ENCODE measurements around the gene NFU1. TPM values are rescaled to one million over a fixed set of nuclear protein-coding genes. Genes with fewer than 3 reads are reported as not detected.
A peak's percentile ranks its signal among the peaks of the same experiment; 100 is the strongest.
"Not testable (repeated sequence)": the region's sequence is repeated elsewhere in the genome, so short reads cannot be mapped to it uniquely, and the experiment has no call there.

Gene NFU1
- total RNA-seq, 1 donor from 2014 or later: 29.3 TPM

GRCh38 chr2:69381337-69381737 is 55.9 kb downstream of the NFU1 start:
- Mint-ChIP-seq H3K27me3 (ENCODE audit: insufficient read depth) (no peaks in the 10 kb centered on the region), H3K27ac (peak overlapping the region; percentile 65), H3K9me3 (no peaks in the 10 kb centered on the region), H3K4me3 (no peak overlapping the region), H3K4me1 (ENCODE audit: low read depth) (peaks cover 49% of the 10 kb centered on the region), H3K36me3 (ENCODE audit: low read depth) (peaks cover 17% of the 10 kb centered on the region)
- intact Hi-C loops (cut with micrococcal nuclease): no loop called here
- no peak for DNase-seq (ENCODE audit: low spot score)

GRCh38 chr2:69380072-69380917 is 56.9 kb downstream of the NFU1 start:
- Mint-ChIP-seq H3K36me3 (ENCODE audit: low read depth) (peaks cover 19% of the 10 kb centered on the region), H3K9me3 (no peaks in the 10 kb centered on the region), H3K4me1 (ENCODE audit: low read depth) (peaks cover 46% of the 10 kb centered on the region), H3K27ac (peak overlapping the region; percentile 1), H3K4me3 (no peak overlapping the region), H3K27me3 (ENCODE audit: insufficient read depth) (no peaks in the 10 kb centered on the region)
- intact Hi-C loops (cut with micrococcal nuclease): no loop called here
- no peak for DNase-seq (ENCODE audit: low spot score)

DNA sequence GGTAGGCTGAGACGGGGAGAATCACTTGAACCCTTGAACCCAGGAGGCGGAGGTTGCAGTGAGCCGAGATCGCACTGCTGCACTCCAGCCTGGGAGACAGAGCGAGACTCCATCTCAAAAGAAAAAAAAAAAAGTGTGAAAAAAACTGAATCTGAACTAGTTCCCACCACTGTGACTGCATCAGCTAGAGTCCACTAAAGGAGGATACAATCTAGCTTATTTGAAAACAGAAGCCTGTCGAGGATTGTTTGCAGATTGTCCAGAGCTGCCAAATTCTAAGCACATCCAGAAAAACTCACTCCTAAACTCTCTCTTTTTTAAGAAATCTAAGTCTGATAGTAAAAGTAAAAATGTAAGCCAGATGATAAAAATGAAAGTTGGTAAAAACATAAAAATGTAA is 60.8 kb downstream of the NFU1 start:
- intact Hi-C loops (cut with micrococcal nuclease): loop anchor here (1.0 to 5.0 kb wide), 2 partner anchors 191 to 338 kb away; no protein-coding TSS in a partner anchor
- H3K4me3 Mint-ChIP-seq: no peak overlapping the region
- H3K27me3 Mint-ChIP-seq (ENCODE audit: insufficient read depth): no peaks in the 10 kb centered on the region
- no peaks in the 10 kb centered on the region for H3K9me3 Mint-ChIP-seq
- peaks cover 14% of the 10 kb centered on the region for H3K36me3 Mint-ChIP-seq (ENCODE audit: low read depth)
- no peak for DNase-seq (ENCODE audit: low spot score)
- no peak overlapping the region for H3K27ac Mint-ChIP-seq
- peaks cover 18% of the 10 kb centered on the region for H3K4me1 Mint-ChIP-seq (ENCODE audit: low read depth)

- H3K9me3 Mint-ChIP-seq: no peaks in the 10 kb centered on the region
- peaks cover 11% of the 10 kb centered on the region for H3K36me3 Mint-ChIP-seq (ENCODE audit: low read depth)
- DNase-seq (ENCODE audit: low spot score): no peak
- intact Hi-C loops (cut with micrococcal nuclease): loop anchor here (1.0 to 5.0 kb wide), 2 partner anchors 192 to 339 kb away; no protein-coding TSS in a partner anchor
- peaks cover 13% of the 10 kb centered on the region for H3K4me1 Mint-ChIP-seq (ENCODE audit: low read depth)
- H3K27me3 Mint-ChIP-seq (ENCODE audit: insufficient read depth): no peaks in the 10 kb centered on the region
- no peak overlapping the region for H3K27ac Mint-ChIP-seq
- no peak overlapping the region for H3K4me3 Mint-ChIP-seq
These were observed 61.5 kb downstream of the NFU1 start for GRCh38 chr2:69375494-69376353.

DNA sequence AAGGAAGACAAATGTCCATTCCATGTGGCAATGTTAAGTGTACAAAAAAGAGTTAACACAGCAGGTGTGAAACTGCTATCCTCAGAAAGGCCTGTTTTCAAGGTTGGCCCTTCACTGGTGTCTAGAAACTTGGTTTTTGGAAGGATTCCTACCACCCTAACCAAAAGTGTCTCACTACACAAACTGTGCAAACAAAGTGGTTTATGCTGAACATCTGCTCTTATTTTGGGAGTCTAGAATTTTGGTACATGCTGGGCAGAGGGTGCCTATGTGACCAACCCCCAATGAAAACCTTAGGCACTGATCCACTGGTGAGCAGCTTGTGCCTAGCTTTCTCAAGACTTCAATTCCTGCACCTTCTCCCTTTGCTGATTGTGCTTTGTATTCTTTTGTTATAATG is 64.5 kb downstream of the NFU1 start:
- Mint-ChIP-seq H3K4me3 (no peak overlapping the region), H3K27me3 (ENCODE audit: insufficient read depth) (no peaks in the 10 kb centered on the region), H3K27ac (no peak overlapping the region), H3K36me3 (ENCODE audit: low read depth) (peaks cover 25% of the 10 kb centered on the region), H3K9me3 (no peaks in the 10 kb centered on the region), H3K4me1 (ENCODE audit: low read depth) (peaks cover 8% of the 10 kb centered on the region)
- DNase-seq (ENCODE audit: low spot score): no peak
- intact Hi-C loops (cut with micrococcal nuclease): no loop called here

DNA sequence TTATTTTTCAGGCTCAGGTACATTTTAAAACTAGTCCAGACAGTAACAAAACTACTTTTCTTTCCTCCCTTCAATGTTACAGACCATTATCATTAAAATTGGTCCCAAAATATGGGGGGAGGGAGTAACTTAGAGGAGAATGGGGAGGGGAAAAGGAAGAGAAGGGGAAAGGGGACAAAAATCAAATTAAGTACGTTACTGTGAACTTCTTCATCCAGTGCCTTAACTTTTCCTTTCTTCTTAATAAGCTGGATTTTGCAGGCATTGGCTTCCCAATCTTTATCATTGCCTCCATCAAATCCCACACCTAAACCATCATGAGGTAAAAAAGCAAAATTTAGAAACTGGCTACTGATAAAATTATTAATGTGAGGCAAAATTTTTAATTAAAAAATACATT is 67.4 kb downstream of the NFU1 start:
- Mint-ChIP-seq H3K9me3 (no peaks in the 10 kb centered on the region), H3K27me3 (ENCODE audit: insufficient read depth) (no peaks in the 10 kb centered on the region), H3K4me3 (no peak overlapping the region), H3K36me3 (ENCODE audit: low read depth) (peaks cover 34% of the 10 kb centered on the region), H3K27ac (no peak overlapping the region), H3K4me1 (ENCODE audit: low read depth) (no peaks in the 10 kb centered on the region)
- intact Hi-C loops (cut with micrococcal nuclease): no loop called here
- no peak for DNase-seq (ENCODE audit: low spot score)

GRCh38 chr2:69368588-69368987 is 68.6 kb downstream of the NFU1 start:
- DNase-seq (ENCODE audit: low spot score): no peak
- H3K27ac Mint-ChIP-seq: no peak overlapping the region
- no peak overlapping the region for H3K4me3 Mint-ChIP-seq
- no peaks in the 10 kb centered on the region for H3K4me1 Mint-ChIP-seq (ENCODE audit: low read depth)
- H3K9me3 Mint-ChIP-seq: no peaks in the 10 kb centered on the region
- no peaks in the 10 kb centered on the region for H3K27me3 Mint-ChIP-seq (ENCODE audit: insufficient read depth)
- intact Hi-C loops (cut with micrococcal nuclease): no loop called here
- H3K36me3 Mint-ChIP-seq (ENCODE audit: low read depth): peaks cover 34% of the 10 kb centered on the region

- Mint-ChIP-seq H3K36me3 (ENCODE audit: low read depth) (peaks cover 28% of the 10 kb centered on the region), H3K27ac (no peak overlapping the region), H3K9me3 (no peaks in the 10 kb centered on the region), H3K4me3 (no peak overlapping the region), H3K4me1 (ENCODE audit: low read depth) (peaks cover 7% of the 10 kb centered on the region), H3K27me3 (ENCODE audit: insufficient read depth) (no peaks in the 10 kb centered on the region)
- DNase-seq (ENCODE audit: low spot score): no peak
- intact Hi-C loops (cut with micrococcal nuclease): no loop called here
These were observed 77.9 kb downstream of the NFU1 start for GRCh38 chr2:69359371-69359770.

GRCh38 chr2:69358914-69359313 is 78.3 kb downstream of the NFU1 start:
- no peak for DNase-seq (ENCODE audit: low spot score)
- no peak overlapping the region for H3K4me3 Mint-ChIP-seq
- H3K4me1 Mint-ChIP-seq (ENCODE audit: low read depth): peaks cover 7% of the 10 kb centered on the region
- H3K36me3 Mint-ChIP-seq (ENCODE audit: low read depth): peaks cover 32% of the 10 kb centered on the region
- intact Hi-C loops (cut with micrococcal nuclease): no loop called here
- no peak overlapping the region for H3K27ac Mint-ChIP-seq
- H3K27me3 Mint-ChIP-seq (ENCODE audit: insufficient read depth): no peaks in the 10 kb centered on the region
- no peaks in the 10 kb centered on the region for H3K9me3 Mint-ChIP-seq

- Mint-ChIP-seq H3K36me3 (ENCODE audit: low read depth) (peaks cover 29% of the 10 kb centered on the region), H3K9me3 (no peaks in the 10 kb centered on the region), H3K4me1 (ENCODE audit: low read depth) (peaks cover 7% of the 10 kb centered on the region), H3K27ac (no peak overlapping the region), H3K27me3 (ENCODE audit: insufficient read depth) (no peaks in the 10 kb centered on the region), H3K4me3 (no peak overlapping the region)
- intact Hi-C loops (cut with micrococcal nuclease): no loop called here
- no peak for DNase-seq (ENCODE audit: low spot score)
These were observed 80.8 kb downstream of the NFU1 start for GRCh38 chr2:69356471-69356870.

DNA sequence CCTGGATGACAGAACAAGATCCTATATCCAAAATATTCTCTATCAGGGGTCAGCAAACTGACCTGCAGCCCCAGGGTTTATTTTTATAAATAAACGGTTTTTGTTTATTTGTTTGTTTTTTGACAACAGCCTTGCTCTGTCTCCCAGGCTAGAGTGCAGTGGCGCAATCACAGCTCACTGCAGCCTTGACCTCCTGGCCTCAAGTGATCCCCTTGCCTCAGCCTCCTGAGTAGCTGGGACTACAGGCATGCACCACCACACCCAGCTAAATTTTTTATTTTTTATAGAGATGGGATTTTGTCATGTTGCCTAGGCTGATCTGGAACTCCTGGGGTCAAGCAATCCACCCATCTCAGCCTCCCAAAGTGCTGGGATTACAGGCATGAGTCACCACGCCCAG is 82.3 kb downstream of the NFU1 start:
- H3K9me3 Mint-ChIP-seq; H3K4me3 Mint-ChIP-seq; DNase-seq (ENCODE audit: low spot score); H3K4me1 Mint-ChIP-seq (ENCODE audit: low read depth); H3K27ac Mint-ChIP-seq; H3K27me3 Mint-ChIP-seq (ENCODE audit: insufficient read depth); intact Hi-C loops (cut with micrococcal nuclease): not testable (repeated sequence)
- H3K36me3 Mint-ChIP-seq (ENCODE audit: low read depth): peaks cover 25% of the 10 kb centered on the region

GRCh38 chr2:69353360-69353759 is 83.9 kb downstream of the NFU1 start:
- Mint-ChIP-seq H3K9me3 (no peaks in the 10 kb centered on the region), H3K36me3 (ENCODE audit: low read depth) (peaks cover 38% of the 10 kb centered on the region), H3K4me1 (ENCODE audit: low read depth) (no peaks in the 10 kb centered on the region), H3K27me3 (ENCODE audit: insufficient read depth) (no peaks in the 10 kb centered on the region), H3K27ac (no peak overlapping the region), H3K4me3 (no peak overlapping the region)
- DNase-seq (ENCODE audit: low spot score): no peak
- intact Hi-C loops (cut with micrococcal nuclease): no loop called here

GRCh38 chr2:69348781-69349180 is 88.5 kb downstream of the NFU1 start:
- DNase-seq (ENCODE audit: low spot score): no peak
- H3K27me3 Mint-ChIP-seq (ENCODE audit: insufficient read depth): no peaks in the 10 kb centered on the region
- intact Hi-C loops (cut with micrococcal nuclease): no loop called here
- H3K9me3 Mint-ChIP-seq: no peaks in the 10 kb centered on the region
- no peak overlapping the region for H3K4me3 Mint-ChIP-seq
- H3K36me3 Mint-ChIP-seq (ENCODE audit: low read depth): peaks cover 35% of the 10 kb centered on the region
- H3K27ac Mint-ChIP-seq: peak overlapping the region; percentile 18
- H3K4me1 Mint-ChIP-seq (ENCODE audit: low read depth): peaks cover 11% of the 10 kb centered on the region

Measured in activated T-helper 1 cell treated with anti-CD3 and anti-CD28 coated beads, Interleukin-12 subunit alpha, Interleukin-12 subunit beta, Interleukin-2, Interleukin-4 antibody, amounts not matched to agents 30 ng/mL and 10 ng/mL and 1 ng/mL, durations not matched to agents 14 hours and 24 hours and 36 hours (primary cell).